Measurements from ENCODE around the gene LRIG1.

Gene LRIG1

DNA sequence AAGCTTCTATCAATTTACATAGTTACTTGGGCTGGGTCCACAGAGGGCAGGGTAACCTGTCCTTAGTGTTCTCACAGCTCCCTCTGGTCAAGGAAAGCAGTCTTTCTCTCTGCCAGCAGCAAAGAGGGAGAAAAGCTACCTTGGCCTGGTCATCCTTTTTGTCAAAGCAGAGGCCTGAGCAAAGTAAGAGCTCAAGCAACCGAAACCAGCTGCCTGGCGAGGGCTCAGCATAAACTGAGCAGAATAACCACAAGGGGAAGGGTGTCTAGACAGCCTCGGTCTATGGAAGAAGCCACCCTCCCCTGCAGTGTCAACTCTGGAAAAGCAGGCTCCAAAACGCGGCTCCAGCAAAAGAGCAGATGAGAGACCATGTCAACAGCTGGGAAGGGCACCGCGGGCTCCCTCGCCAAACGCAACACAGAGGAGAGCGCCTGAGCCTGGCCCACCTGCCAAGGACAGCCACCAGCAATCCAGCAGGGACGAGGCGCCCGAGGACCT is 17.4 kb downstream of the LRIG1 start:
- H3K4me3 ChIP-seq (ENCODE audit: low read depth, low read length): no peak overlapping the region
- TF ChIP-seq, protein P1, sequence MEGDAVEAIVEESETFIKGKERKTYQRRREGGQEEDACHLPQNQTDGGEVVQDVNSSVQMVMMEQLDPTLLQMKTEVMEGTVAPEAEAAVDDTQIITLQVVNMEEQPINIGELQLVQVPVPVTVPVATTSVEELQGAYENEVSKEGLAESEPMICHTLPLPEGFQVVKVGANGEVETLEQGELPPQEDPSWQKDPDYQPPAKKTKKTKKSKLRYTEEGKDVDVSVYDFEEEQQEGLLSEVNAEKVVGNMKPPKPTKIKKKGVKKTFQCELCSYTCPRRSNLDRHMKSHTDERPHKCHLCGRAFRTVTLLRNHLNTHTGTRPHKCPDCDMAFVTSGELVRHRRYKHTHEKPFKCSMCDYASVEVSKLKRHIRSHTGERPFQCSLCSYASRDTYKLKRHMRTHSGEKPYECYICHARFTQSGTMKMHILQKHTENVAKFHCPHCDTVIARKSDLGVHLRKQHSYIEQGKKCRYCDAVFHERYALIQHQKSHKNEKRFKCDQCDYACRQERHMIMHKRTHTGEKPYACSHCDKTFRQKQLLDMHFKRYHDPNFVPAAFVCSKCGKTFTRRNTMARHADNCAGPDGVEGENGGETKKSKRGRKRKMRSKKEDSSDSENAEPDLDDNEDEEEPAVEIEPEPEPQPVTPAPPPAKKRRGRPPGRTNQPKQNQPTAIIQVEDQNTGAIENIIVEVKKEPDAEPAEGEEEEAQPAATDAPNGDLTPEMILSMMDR (IDR thresholded peaks at IDR 0.05; ENCODE audit: insufficient read depth, low read length, missing control alignments): no peak
- no peak for DNase-seq (ENCODE audit: low read depth, low spot score)
- POLR2A ChIA-PET: interaction anchor here (1.0 to 1.1 kb wide), 3 partner anchors 10 to 70 kb away, joined by 3 to 6 read pairs (median 4); no protein-coding TSS in a partner anchor
- CTCF ChIA-PET: interaction anchor here (0.8 to 5.0 kb wide), 8 partner anchors 10 to 339 kb away, joined by 3 to 29 read pairs (median 5); no protein-coding TSS in a partner anchor

DNA sequence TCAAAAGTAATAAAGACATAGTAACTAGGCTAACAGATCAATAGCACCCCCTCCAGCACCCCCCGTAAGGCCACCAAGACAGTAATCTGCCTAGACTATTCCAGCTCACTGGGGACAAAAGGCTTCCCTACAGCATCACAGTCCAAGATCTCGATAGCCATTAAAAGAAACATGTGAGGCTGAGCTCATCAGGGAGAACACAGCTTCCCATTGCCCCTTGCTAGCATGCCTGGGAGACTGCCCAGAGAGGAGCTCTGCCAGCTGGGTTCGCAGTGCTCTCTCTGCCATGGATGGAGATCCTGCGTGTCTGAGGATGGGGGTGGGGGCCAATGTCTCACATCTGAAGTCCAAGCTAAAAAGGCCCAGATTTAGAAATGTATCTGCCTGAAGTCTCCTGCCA is 17.8 kb downstream of the LRIG1 start:
- DNase-seq (ENCODE audit: low read depth, low spot score): no peak
- CTCF ChIA-PET: interaction anchor here (1.0 to 5.0 kb wide), 6 partner anchors 10 to 339 kb away, joined by 3 to 29 read pairs (median 5); no protein-coding TSS in a partner anchor
- POLR2A ChIA-PET: interaction anchor here (1.0 to 1.1 kb wide), 3 partner anchors 9 to 70 kb away, joined by 3 to 6 read pairs (median 4); no protein-coding TSS in a partner anchor
- no peak overlapping the region for H3K4me3 ChIP-seq (ENCODE audit: low read depth, low read length)
- TF ChIP-seq, protein P1 (IDR thresholded peaks at IDR 0.05; ENCODE audit: insufficient read depth, low read length, missing control alignments): no peak

GRCh38 chr3:66482018-66482404 is 18.8 kb downstream of the LRIG1 start:
- H3K4me3 ChIP-seq (ENCODE audit: low read depth, low read length): no peak overlapping the region
- no peak for DNase-seq (ENCODE audit: low read depth, low spot score)
- ChIA-PET POLR2A (no interaction called here), CTCF (interaction anchor here (0.7 to 5.0 kb wide), 4 partner anchors 13 to 340 kb away, joined by 4 to 29 read pairs (median 10); no protein-coding TSS in a partner anchor)
- TF ChIP-seq, protein P1 (IDR thresholded peaks at IDR 0.05; ENCODE audit: insufficient read depth, low read length, missing control alignments): no peak

GRCh38 chr3:66481071-66482017 is 19.5 kb downstream of the LRIG1 start:
- POLR2A ChIA-PET: no interaction called here
- no peak for DNase-seq (ENCODE audit: low read depth, low spot score)
- CTCF ChIA-PET: interaction anchor here (1.8 to 5.0 kb wide), 2 partner anchors 73 to 341 kb away, joined by 6 to 29 read pairs; no protein-coding TSS in a partner anchor
- TF ChIP-seq, protein P1 (IDR thresholded peaks at IDR 0.05; ENCODE audit: insufficient read depth, low read length, missing control alignments): no peak
- no peak overlapping the region for H3K4me3 ChIP-seq (ENCODE audit: low read depth, low read length)

- POLR2A ChIA-PET: no interaction called here
- TF ChIP-seq, protein P1 (IDR thresholded peaks at IDR 0.05; ENCODE audit: insufficient read depth, low read length, missing control alignments): no peak
- CTCF ChIA-PET: interaction anchor here (1.8 to 5.0 kb wide), 2 partner anchors 73 to 342 kb away, joined by 6 to 29 read pairs; no protein-coding TSS in a partner anchor
- no peak for DNase-seq (ENCODE audit: low read depth, low spot score)
- H3K4me3 ChIP-seq (ENCODE audit: low read depth, low read length): no peak overlapping the region
These were observed 20.2 kb downstream of the LRIG1 start for GRCh38 chr3:66480666-66481065.

- no peak overlapping the region for H3K4me3 ChIP-seq (ENCODE audit: low read depth, low read length)
- ChIA-PET POLR2A (no interaction called here), CTCF (interaction anchor here (1.3 to 1.4 kb wide), 2 partner anchors 72 to 343 kb away, joined by 5 to 8 read pairs; no protein-coding TSS in a partner anchor)
- TF ChIP-seq, protein P1 (IDR thresholded peaks at IDR 0.05; ENCODE audit: insufficient read depth, low read length, missing control alignments): no peak
- no peak for DNase-seq (ENCODE audit: low read depth, low spot score)
These were observed 21.3 kb downstream of the LRIG1 start for GRCh38 chr3:66479532-66479947.

All from AG04449 (cell line).